ENCODE measurements around the gene CSKMT.

CSKMT gene

GRCh38 chr11:62652161-62653006 lies 12.7 kb upstream of the CSKMT start:
- no peaks in the 10 kb centered on the region for H3K9me3 ChIP-seq (ENCODE audit: control extremely low read depth in 1 of 5, control insufficient read depth in 4 of 5, insufficient read depth in 2 of 5, low read depth in 1 of 5, low read length in 4 of 5)
- ChIA-PET POLR2A (interaction anchor here (0.6 to 1.6 kb wide), 11 partner anchors 13 to 229 kb away, joined by 3 to 33 read pairs (median 4); partner anchors contain the start of genes C11orf98, CSKMT, HNRNPUL2 and LBHD1), CTCF (interaction anchor here (1.0 kb wide), 2 partner anchors 12 to 41 kb away, joined by 3 to 5 read pairs; partner anchors contain the start of genes C11orf98 and CSKMT)
- WGBS (ENCODE audit: insufficient coverage): 0% methylated on average over 7 of the region's 16 CpGs
- H3K4me3 ChIP-seq (ENCODE audit: control insufficient read depth in 1 of 7, extremely low read depth in 1 of 7, insufficient read depth in 4 of 7, low read depth in 2 of 7, low read length in 6 of 7): peak overlapping the region; percentile 81 to 97 (median 94)
- peaks cover 0 to 21% (median 14%) of the 10 kb centered on the region in 4 experiments for H3K4me1 ChIP-seq (ENCODE audit: control extremely low read depth in 1 of 4, control insufficient read depth in 4 of 4, insufficient read depth in 4 of 4, low read length in 3 of 4)
- DNase-seq: peak in 2 of 3 donors; percentile 7 to 13
- no peaks in the 10 kb centered on the region for H3K27me3 ChIP-seq (replicated peaks in 2 of 5; ENCODE audit: control insufficient read depth in 4 of 5, insufficient read depth in 5 of 5, low read length in 4 of 5)
- H3K27ac ChIP-seq (ENCODE audit: insufficient read depth in 1 of 2, low read depth in 1 of 2, low read length in 2 of 2, poor library complexity in 1 of 2, severe bottlenecking in 2 of 2): peak overlapping the region; percentile 89 to 94
- peaks cover 6 to 28% (median 21%) of the 10 kb centered on the region in 4 experiments for H3K36me3 ChIP-seq (ENCODE audit: control insufficient read depth in 4 of 4, insufficient read depth in 4 of 4, low read length in 3 of 4)

GRCh38 chr11:62654297-62654696 lies 10.8 kb upstream of the CSKMT start:
- H3K36me3 ChIP-seq (ENCODE audit: control insufficient read depth in 4 of 4, insufficient read depth in 4 of 4, low read length in 3 of 4): peaks cover 2 to 9% (median 5%) of the 10 kb centered on the region in 4 experiments
- ChIA-PET CTCF (interaction anchor here (1.5 to 4.6 kb wide), 4 partner anchors 7 to 37 kb away, joined by 4 to 33 read pairs (median 8); partner anchors contain the start of genes C11orf98, CSKMT and GANAB), POLR2A (interaction anchor here (1.1 to 2.1 kb wide), 2 partner anchors 11 to 17 kb away, joined by 3 to 13 read pairs; partner anchors contain the start of genes C11orf98 and CSKMT)
- 97% methylated on average over 10 of the region's 11 CpGs for WGBS (ENCODE audit: insufficient coverage)
- H3K9me3 ChIP-seq (ENCODE audit: control extremely low read depth in 1 of 5, control insufficient read depth in 4 of 5, insufficient read depth in 2 of 5, low read depth in 1 of 5, low read length in 4 of 5): no peaks in the 10 kb centered on the region
- H3K4me3 ChIP-seq (ENCODE audit: control insufficient read depth in 1 of 7, extremely low read depth in 1 of 7, insufficient read depth in 4 of 7, low read depth in 2 of 7, low read length in 6 of 7): no peak overlapping the region
- DNase-seq: no peak
- peaks cover 0 to 19% (median 13%) of the 10 kb centered on the region in 4 experiments for H3K4me1 ChIP-seq (ENCODE audit: control extremely low read depth in 1 of 4, control insufficient read depth in 4 of 4, insufficient read depth in 4 of 4, low read length in 3 of 4)
- H3K27me3 ChIP-seq (replicated peaks in 2 of 5; ENCODE audit: control insufficient read depth in 4 of 5, insufficient read depth in 5 of 5, low read length in 4 of 5): no peaks in the 10 kb centered on the region
- no peak overlapping the region for H3K27ac ChIP-seq (ENCODE audit: insufficient read depth in 1 of 2, low read depth in 1 of 2, low read length in 2 of 2, poor library complexity in 1 of 2, severe bottlenecking in 2 of 2)

- ChIA-PET CTCF (interaction anchor here (1.4 to 4.6 kb wide), 5 partner anchors 9 to 65 kb away, joined by 4 to 33 read pairs (median 9); partner anchors contain the start of genes C11orf98, CSKMT, GANAB and TUT1), POLR2A (interaction anchor here (0.6 to 1.1 kb wide), 3 partner anchors 9 to 1619 kb away, joined by 3 to 4 read pairs (median 3); partner anchors contain the start of gene CSKMT)
- Histone ChIP-seq H3K9me3 (ENCODE audit: control extremely low read depth in 1 of 5, control insufficient read depth in 4 of 5, insufficient read depth in 2 of 5, low read depth in 1 of 5, low read length in 4 of 5) (no peaks in the 10 kb centered on the region), H3K4me3 (ENCODE audit: control insufficient read depth in 1 of 7, extremely low read depth in 1 of 7, insufficient read depth in 4 of 7, low read depth in 2 of 7, low read length in 6 of 7) (no peak overlapping the region), H3K27me3 (replicated peaks in 2 of 5; ENCODE audit: control insufficient read depth in 4 of 5, insufficient read depth in 5 of 5, low read length in 4 of 5) (no peaks in the 10 kb centered on the region), H3K4me1 (ENCODE audit: control extremely low read depth in 1 of 4, control insufficient read depth in 4 of 4, insufficient read depth in 4 of 4, low read length in 3 of 4) (peaks cover 0 to 14% (median 10%) of the 10 kb centered on the region in 4 experiments), H3K27ac (ENCODE audit: insufficient read depth in 1 of 2, low read depth in 1 of 2, low read length in 2 of 2, poor library complexity in 1 of 2, severe bottlenecking in 2 of 2) (no peak overlapping the region), H3K36me3 (ENCODE audit: control insufficient read depth in 4 of 4, insufficient read depth in 4 of 4, low read length in 3 of 4) (peaks cover 0 to 4% (median 2%) of the 10 kb centered on the region in 4 experiments)
- 63% methylated on average over 4 of the region's 5 CpGs for WGBS (ENCODE audit: insufficient coverage)
- no peak for DNase-seq
These were observed 8.2 kb upstream of the CSKMT start for GRCh38 chr11:62656796-62657429.

GRCh38 chr11:62664405-62665074 lies 572 bp upstream of the CSKMT start:
- Histone ChIP-seq H3K27me3 (replicated peaks in 2 of 5; ENCODE audit: control insufficient read depth in 4 of 5, insufficient read depth in 5 of 5, low read length in 4 of 5) (no peaks in the 10 kb centered on the region), H3K36me3 (ENCODE audit: control insufficient read depth in 4 of 4, insufficient read depth in 4 of 4, low read length in 3 of 4) (peaks cover 0 to 38% (median 18%) of the 10 kb centered on the region in 4 experiments), H3K9me3 (ENCODE audit: control extremely low read depth in 1 of 5, control insufficient read depth in 4 of 5, insufficient read depth in 2 of 5, low read depth in 1 of 5, low read length in 4 of 5) (no peaks in the 10 kb centered on the region), H3K27ac (ENCODE audit: insufficient read depth in 1 of 2, low read depth in 1 of 2, low read length in 2 of 2, poor library complexity in 1 of 2, severe bottlenecking in 2 of 2) (peak overlapping the region; percentile 66 to 87), H3K4me3 (ENCODE audit: control insufficient read depth in 1 of 7, extremely low read depth in 1 of 7, insufficient read depth in 4 of 7, low read depth in 2 of 7, low read length in 6 of 7) (peak overlapping the region; percentile 79 to 99 (median 94)), H3K4me1 (ENCODE audit: control extremely low read depth in 1 of 4, control insufficient read depth in 4 of 4, insufficient read depth in 4 of 4, low read length in 3 of 4) (peaks cover 4 to 37% (median 26%) of the 10 kb centered on the region in 4 experiments)
- 2% methylated on average over 30 of the region's 36 CpGs for WGBS (ENCODE audit: insufficient coverage)
- CTCF ChIA-PET: interaction anchor here (1.0 to 9.4 kb wide), 12 partner anchors 9 to 73 kb away, joined by 3 to 33 read pairs (median 6); partner anchors contain the start of genes GANAB, INTS5, TUT1 and UBXN1
- peak in 2 of 3 donors; percentile 72 to 78 for DNase-seq
- POLR2A ChIA-PET: interaction anchor here (0.6 to 2.3 kb wide), 16 partner anchors 9 to 177 kb away, joined by 3 to 33 read pairs (median 6); partner anchors contain the start of genes B3GAT3, EML3, GANAB and INTS5

GRCh38 chr11:62665599-62666258 lies 617 bp downstream of the CSKMT start:
- ChIA-PET POLR2A (interaction anchor here (0.6 to 2.3 kb wide), 18 partner anchors 9 to 190 kb away, joined by 3 to 33 read pairs (median 6); partner anchors contain the start of genes B3GAT3, EML3, GANAB and INTS5), CTCF (interaction anchor here (1.0 to 9.4 kb wide), 9 partner anchors 10 to 72 kb away, joined by 3 to 33 read pairs (median 6); partner anchors contain the start of genes GANAB and UBXN1)
- 13% methylated on average over 39 of the region's 39 CpGs for WGBS (ENCODE audit: insufficient coverage)
- Histone ChIP-seq H3K27me3 (replicated peaks in 2 of 5; ENCODE audit: control insufficient read depth in 4 of 5, insufficient read depth in 5 of 5, low read length in 4 of 5) (no peaks in the 10 kb centered on the region), H3K27ac (ENCODE audit: insufficient read depth in 1 of 2, low read depth in 1 of 2, low read length in 2 of 2, poor library complexity in 1 of 2, severe bottlenecking in 2 of 2) (peak overlapping the region; percentile 66 to 87), H3K36me3 (ENCODE audit: control insufficient read depth in 4 of 4, insufficient read depth in 4 of 4, low read length in 3 of 4) (peaks cover 0 to 42% (median 17%) of the 10 kb centered on the region in 4 experiments), H3K9me3 (ENCODE audit: control extremely low read depth in 1 of 5, control insufficient read depth in 4 of 5, insufficient read depth in 2 of 5, low read depth in 1 of 5, low read length in 4 of 5) (no peaks in the 10 kb centered on the region), H3K4me3 (ENCODE audit: control insufficient read depth in 1 of 7, extremely low read depth in 1 of 7, insufficient read depth in 4 of 7, low read depth in 2 of 7, low read length in 6 of 7) (peak overlapping the region; percentile 79 to 99 (median 94)), H3K4me1 (ENCODE audit: control extremely low read depth in 1 of 4, control insufficient read depth in 4 of 4, insufficient read depth in 4 of 4, low read length in 3 of 4) (peaks cover 4 to 44% (median 32%) of the 10 kb centered on the region in 4 experiments)
- DNase-seq: peak; percentile 60 to 84 (median 78)
